AG10803 (cell line): ENCODE results near the gene SH3RF1.
"Not testable (repeated sequence)": the region's sequence is repeated elsewhere in the genome, so short reads cannot be mapped to it uniquely, and the experiment has no call there.

Source experiments
- DNase-seq: peaks from one replicate; pipeline ENCODE4 v3.0.0; 2010; ENCODE audit warnings: low read depth
- H3K4me3 ChIP-seq: 2 replicates; pipeline ENCODE4 v1.5.1; 2011; ENCODE audit warnings: mild to moderate bottlenecking, low read length, control low read depth
- CTCF ChIP-seq: conservative IDR thresholded peaks from 2 replicates; pipeline ENCODE4 v1.5.1; 2011; ENCODE audit warnings: mild to moderate bottlenecking, low read length, control low read depth, inconsistent platforms

Gene SH3RF1

DNA sequence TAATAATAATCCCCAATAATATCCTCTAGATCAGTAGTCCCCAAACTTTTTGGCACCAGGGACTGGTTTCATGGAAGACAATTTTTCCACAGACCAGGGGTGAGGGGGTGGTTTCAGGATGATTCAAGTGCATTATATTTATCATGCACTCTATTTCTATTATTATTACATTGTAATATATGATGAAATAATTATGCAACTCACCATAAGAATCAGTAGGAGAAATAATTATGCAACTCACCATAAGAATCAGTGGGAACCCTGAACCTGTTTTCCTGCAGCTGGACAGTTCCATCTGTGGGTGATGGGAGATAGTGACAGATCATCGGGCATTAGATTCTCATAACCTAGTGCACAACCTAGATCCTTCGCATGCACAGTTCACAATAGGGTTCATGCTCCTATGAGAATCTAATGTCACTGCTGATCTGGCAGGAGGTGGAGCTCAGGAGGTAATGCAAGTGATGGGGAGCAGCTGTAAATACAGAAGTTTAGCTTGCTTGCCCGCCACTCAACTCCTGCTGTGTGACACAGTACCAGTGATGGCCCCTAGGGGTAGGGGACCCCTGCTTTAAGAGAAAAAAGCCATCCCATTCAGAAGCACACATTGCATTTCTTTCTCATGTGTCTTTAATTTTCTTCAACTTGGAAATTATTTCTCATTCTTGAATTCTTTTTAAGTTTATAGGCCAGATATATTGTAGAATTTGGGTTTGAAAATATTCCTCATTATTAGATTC, 16.0 kb upstream of the SH3RF1 start:
- H3K4me3 ChIP-seq = no peak overlapping the region
- TF ChIP-seq CTCF = peak; percentile 13; the same call in 1 of the 2 replicates
- DNase-seq = peak; percentile 43

DNA sequence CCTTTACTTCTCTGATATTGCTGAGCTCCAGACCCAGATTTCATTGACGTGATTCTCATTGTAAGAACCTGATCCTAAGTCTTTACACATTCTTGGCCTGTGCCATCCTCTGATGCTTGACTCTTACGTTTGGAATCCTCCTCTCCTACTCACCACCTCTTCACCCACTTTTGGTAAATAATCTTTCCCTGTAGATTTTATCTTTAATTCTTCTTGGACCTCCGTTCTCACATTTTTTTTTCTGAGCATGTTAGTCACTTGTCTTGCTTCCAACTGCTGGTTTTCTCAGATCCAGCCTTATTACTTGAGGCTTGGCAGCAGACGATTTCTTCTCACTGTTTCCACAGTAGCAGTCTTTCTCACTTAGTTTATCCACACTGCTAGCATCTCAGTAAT, 12.4 kb upstream of the SH3RF1 start:
- peak; percentile 98 for DNase-seq
- no peak overlapping the region for H3K4me3 ChIP-seq

GRCh38 chr4:169282429-169283113, 11.8 kb upstream of the SH3RF1 start:
- DNase-seq = no peak
- no peak for TF ChIP-seq CTCF
- no peak overlapping the region for H3K4me3 ChIP-seq

More for the DNA sequence above, 12.4 kb upstream of the SH3RF1 start:
- no peak for TF ChIP-seq CTCF

DNA sequence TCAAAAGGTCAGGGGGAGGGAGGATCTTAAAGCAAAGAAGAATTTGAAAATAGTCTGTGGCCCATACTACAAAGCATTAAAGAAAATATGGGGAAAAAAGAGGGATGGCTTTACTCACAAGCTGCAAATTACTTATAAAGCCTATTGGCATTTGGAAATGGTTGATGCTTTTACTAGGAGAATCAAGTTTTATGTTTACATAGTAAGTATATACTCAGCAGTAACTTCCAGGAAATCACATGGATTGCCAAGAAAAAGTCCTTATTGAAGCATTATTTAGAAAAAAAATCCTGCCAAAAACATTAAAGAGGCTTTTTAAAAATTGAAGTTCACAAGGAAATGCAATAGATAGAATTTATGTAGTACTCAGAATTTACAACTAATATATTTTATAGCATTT, 8.4 kb upstream of the SH3RF1 start:
- no peak for TF ChIP-seq CTCF
- no peak for DNase-seq
- no peak overlapping the region for H3K4me3 ChIP-seq

DNA sequence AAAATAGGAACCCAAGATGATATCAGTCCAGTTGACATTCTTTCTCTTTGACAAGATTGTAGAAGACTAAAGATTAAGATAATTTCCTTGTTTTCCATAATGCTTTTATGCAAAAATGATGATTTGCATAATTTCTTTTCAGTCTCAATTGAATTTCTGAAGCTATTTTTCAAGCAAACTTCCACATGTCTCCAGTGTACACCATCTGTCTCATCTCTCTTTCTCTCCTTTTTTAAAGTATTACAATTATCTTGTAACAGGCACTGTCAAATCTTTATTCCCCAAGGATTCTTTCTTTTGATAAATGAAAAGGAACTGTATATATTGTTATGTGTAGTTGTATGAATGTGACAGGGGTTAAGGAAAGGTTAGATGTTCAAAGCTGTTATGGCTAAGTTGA, 7.9 kb upstream of the SH3RF1 start:
- no peak overlapping the region for H3K4me3 ChIP-seq
- no peak for TF ChIP-seq CTCF
- DNase-seq = no peak

GRCh38 chr4:169277838-169278237, 7.1 kb upstream of the SH3RF1 start:
- H3K4me3 ChIP-seq, DNase-seq: not testable (repeated sequence)

GRCh38 chr4:169275180-169275579, 4.4 kb upstream of the SH3RF1 start:
- H3K4me3 ChIP-seq = no peak overlapping the region
- DNase-seq = no peak
- TF ChIP-seq CTCF = no peak
